HL-60 (cell line): ENCODE measurements around the gene SLC25A51.

ENCODE experiments used
- DNase-seq, 2 experiments: peaks; one replicate each; pipeline ENCODE4 v3.0.0-alpha.2; 2010 to 2020; ENCODE audit warnings: low read depth in 1 of 2, low spot score in 1 of 2
- H3K27ac ChIP-seq: fragments of 250-450 bp; sonication (Bioruptor Pico); replicated peaks from 2 replicates; pipeline ENCODE4 v1.5.1; 2020; ENCODE audit warnings: mild to moderate bottlenecking, moderate library complexity
- H3K27me3 ChIP-seq: fragments of 250-450 bp; sonication (Bioruptor Pico); 2 replicates; pipeline ENCODE4 v1.5.1; 2021; ENCODE audit warnings: mild to moderate bottlenecking, moderate library complexity; ENCODE audit not compliant: insufficient read depth, poor library complexity, severe bottlenecking
- H3K4me3 ChIP-seq: replicated peaks from 2 replicates; pipeline ENCODE4 v1.5.1; 2011; ENCODE audit warnings: mild to moderate bottlenecking, control low read depth, low read length; ENCODE audit not compliant: insufficient read depth
- GABPA ChIP-seq: IDR thresholded peaks from 2 replicates; pipeline ENCODE4 v1.6.1; 2012; ENCODE audit warnings: low read depth
- POLR2AphosphoS5 ChIP-seq: IDR thresholded peaks from 2 replicates; pipeline ENCODE4 v1.6.1; 2012; ENCODE audit warnings: low read depth
- SPI1 ChIP-seq: IDR thresholded peaks from 2 replicates; pipeline ENCODE4 v1.6.1; 2012; ENCODE audit warnings: low read depth, mild to moderate bottlenecking, borderline replicate concordance
- TF ChIP-seq, protein P1 (sequence below): IDR thresholded peaks from one replicate; pipeline ENCODE4 v1.5.1; 2011; ENCODE audit warnings: low read length, control low read depth, inconsistent platforms; ENCODE audit not compliant: insufficient read depth
- TF ChIP-seq, protein P2 (sequence below): IDR thresholded peaks from 2 replicates; pipeline ENCODE4 v1.6.1; 2012; ENCODE audit warnings: low read depth; ENCODE audit not compliant: insufficient replicate concordance

SLC25A51 gene

DNA sequence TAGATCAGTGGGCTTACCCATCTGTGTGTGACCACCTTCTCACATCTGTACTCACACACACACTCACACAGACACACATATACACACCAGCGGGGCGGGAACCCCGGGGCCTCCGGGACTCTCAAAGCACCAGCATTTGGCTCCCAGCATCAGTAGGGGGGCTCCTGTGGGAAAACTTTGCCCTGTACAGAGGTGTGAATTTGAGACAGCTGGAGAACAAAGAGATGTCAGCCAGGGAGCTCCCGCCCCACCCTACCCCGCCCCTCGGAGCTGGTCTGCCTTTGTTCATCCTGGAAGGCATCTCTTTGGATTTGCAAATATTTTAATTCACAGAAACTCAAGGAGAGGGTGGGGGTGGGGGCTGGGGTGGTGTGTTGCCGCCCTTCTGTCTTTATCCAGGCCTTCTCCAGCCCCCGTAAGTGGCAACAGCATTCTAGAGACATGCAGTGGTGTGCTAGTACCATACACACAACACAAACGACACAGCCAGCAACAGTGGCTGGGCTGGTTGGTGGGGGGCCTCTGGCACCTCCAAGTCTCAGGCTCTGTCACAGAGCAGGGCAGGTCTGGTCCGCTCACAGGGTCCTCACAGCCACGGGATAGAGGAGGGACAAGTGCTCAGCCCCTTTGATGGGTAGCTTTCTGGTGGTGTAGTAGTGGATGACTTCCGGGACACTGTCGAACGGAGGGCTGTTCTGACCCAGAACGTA lies 15.5 kb upstream of the SLC25A51 start:
- Histone ChIP-seq H3K27me3 (no peaks in the 10 kb centered on the region), H3K27ac (no peak overlapping the region), H3K4me3 (no peak overlapping the region)
- TF ChIP-seq SPI1: no peak
- no peak for TF ChIP-seq POLR2AphosphoS5
- TF ChIP-seq, protein P1, sequence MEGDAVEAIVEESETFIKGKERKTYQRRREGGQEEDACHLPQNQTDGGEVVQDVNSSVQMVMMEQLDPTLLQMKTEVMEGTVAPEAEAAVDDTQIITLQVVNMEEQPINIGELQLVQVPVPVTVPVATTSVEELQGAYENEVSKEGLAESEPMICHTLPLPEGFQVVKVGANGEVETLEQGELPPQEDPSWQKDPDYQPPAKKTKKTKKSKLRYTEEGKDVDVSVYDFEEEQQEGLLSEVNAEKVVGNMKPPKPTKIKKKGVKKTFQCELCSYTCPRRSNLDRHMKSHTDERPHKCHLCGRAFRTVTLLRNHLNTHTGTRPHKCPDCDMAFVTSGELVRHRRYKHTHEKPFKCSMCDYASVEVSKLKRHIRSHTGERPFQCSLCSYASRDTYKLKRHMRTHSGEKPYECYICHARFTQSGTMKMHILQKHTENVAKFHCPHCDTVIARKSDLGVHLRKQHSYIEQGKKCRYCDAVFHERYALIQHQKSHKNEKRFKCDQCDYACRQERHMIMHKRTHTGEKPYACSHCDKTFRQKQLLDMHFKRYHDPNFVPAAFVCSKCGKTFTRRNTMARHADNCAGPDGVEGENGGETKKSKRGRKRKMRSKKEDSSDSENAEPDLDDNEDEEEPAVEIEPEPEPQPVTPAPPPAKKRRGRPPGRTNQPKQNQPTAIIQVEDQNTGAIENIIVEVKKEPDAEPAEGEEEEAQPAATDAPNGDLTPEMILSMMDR: no peak
- no peak for TF ChIP-seq GABPA
- TF ChIP-seq, protein P2, sequence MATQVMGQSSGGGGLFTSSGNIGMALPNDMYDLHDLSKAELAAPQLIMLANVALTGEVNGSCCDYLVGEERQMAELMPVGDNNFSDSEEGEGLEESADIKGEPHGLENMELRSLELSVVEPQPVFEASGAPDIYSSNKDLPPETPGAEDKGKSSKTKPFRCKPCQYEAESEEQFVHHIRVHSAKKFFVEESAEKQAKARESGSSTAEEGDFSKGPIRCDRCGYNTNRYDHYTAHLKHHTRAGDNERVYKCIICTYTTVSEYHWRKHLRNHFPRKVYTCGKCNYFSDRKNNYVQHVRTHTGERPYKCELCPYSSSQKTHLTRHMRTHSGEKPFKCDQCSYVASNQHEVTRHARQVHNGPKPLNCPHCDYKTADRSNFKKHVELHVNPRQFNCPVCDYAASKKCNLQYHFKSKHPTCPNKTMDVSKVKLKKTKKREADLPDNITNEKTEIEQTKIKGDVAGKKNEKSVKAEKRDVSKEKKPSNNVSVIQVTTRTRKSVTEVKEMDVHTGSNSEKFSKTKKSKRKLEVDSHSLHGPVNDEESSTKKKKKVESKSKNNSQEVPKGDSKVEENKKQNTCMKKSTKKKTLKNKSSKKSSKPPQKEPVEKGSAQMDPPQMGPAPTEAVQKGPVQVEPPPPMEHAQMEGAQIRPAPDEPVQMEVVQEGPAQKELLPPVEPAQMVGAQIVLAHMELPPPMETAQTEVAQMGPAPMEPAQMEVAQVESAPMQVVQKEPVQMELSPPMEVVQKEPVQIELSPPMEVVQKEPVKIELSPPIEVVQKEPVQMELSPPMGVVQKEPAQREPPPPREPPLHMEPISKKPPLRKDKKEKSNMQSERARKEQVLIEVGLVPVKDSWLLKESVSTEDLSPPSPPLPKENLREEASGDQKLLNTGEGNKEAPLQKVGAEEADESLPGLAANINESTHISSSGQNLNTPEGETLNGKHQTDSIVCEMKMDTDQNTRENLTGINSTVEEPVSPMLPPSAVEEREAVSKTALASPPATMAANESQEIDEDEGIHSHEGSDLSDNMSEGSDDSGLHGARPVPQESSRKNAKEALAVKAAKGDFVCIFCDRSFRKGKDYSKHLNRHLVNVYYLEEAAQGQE: no peak
- no peak for DNase-seq

DNA sequence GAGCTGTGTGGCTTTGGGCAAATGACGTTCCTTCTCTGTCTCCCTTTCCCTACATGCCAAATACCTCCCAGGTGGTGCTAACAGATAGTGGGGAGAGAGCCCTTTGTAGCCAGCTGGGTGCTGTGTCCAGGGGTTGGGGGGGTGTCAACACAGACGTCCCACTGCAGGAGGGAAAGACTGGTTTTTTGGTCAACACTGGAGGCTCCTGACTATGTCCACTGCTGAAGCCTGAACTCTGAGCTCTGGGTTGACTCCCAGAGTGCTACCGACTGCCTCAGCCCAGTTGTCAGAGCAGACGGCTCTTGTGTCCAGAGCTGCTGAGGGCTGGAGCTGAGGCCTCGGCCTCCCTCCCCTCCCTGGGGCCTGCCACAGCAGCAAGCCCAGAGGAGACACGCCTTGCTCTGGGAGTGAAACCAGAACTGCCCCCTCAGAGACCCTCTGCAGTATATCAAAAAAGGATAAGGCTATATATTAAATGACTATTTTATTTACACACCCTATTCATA lies 14.8 kb upstream of the SLC25A51 start:
- Histone ChIP-seq H3K27me3 (no peaks in the 10 kb centered on the region), H3K27ac (no peak overlapping the region)

DNA sequence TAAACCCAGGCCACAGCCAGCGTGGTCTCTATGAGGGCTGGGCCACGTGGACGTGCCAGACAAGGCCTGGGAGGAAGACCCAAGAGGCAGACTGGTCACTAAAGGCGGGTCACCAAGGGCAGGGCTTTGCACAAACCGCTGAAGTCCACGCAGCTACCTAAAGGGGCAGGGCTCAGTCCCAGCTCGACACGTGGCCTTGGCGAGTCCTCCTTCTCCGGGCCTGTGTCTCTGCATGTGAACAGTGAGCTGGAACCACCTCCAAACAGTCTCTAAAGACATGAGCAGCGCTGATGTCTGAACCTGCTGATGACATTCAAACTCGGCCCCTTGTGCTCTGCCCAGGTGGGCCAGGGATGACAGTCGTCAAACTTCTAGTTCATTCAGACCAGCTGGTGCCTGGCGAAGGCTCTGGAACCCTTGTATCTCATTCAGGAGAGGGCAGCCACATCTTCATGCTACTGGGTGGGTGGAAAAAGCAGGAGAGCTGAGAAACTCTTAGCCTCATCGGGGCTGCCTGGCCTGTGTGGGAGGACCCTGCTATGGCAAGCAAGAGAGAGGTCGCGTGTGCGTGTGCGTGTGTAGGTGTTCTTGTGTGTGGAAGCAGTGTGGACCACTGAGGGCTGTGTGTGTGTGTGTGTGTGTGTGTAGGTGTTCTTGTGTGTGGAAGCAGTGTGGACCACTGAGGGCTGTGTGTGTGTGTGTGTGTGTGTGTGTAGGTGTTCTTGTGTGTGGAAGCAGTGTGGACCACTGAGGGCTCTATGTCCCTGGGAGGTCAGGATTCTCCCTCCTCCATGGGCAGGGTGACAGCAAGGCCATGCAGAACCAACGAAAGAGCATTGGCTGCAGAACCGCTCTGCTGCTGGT lies 14.1 kb upstream of the SLC25A51 start:
- DNase-seq: no peak
- TF ChIP-seq GABPA: no peak
- TF ChIP-seq, protein P1: no peak
- TF ChIP-seq POLR2AphosphoS5: no peak
- TF ChIP-seq, protein P2: no peak
- TF ChIP-seq SPI1: no peak
- no peaks in the 10 kb centered on the region for H3K27me3 ChIP-seq
- H3K4me3 ChIP-seq: no peak overlapping the region
- H3K27ac ChIP-seq: no peak overlapping the region

More for the DNA sequence above, 14.8 kb upstream of the SLC25A51 start:
- TF ChIP-seq, protein P2: no peak
- no peak overlapping the region for H3K4me3 ChIP-seq
- DNase-seq: no peak
